Measurements from ENCODE around the gene ALK. TPM values are rescaled to one million over a fixed set of nuclear protein-coding genes. Genes with fewer than 3 reads are reported as not detected.

The ALK gene
- polyA plus RNA-seq, 4 donors: 0.04 to 0.98 TPM; not detected in 2

- FAIRE-seq: no peak
- no peak overlapping the region for H3K27ac ChIP-seq (ENCODE audit: low read depth in 1 of 3, low read length in 2 of 3)
- 86 to 89% (median 88%) methylated on average over 4 of the region's 4 CpGs for WGBS, 3 donors
- H3K4me3 ChIP-seq (ENCODE audit: low read depth in 1 of 3, low read length in 3 of 3): no peak overlapping the region
- H3K27me3 ChIP-seq (ENCODE audit: control insufficient read depth in 3 of 3, insufficient read depth in 3 of 3, low read length in 3 of 3): no peaks in the 10 kb centered on the region
- no peaks in the 10 kb centered on the region for H3K36me3 ChIP-seq (ENCODE audit: control insufficient read depth in 3 of 3, insufficient read depth in 2 of 3, low read depth in 1 of 3, low read length in 3 of 3)
- no peaks in the 10 kb centered on the region for H3K9me3 ChIP-seq (ENCODE audit: control insufficient read depth in 2 of 2, insufficient read depth in 1 of 2, low read depth in 1 of 2, low read length in 1 of 2)
- DNase-seq: no peak
- peaks cover 0 to 6% (median 0%) of the 10 kb centered on the region in 3 donors for H3K4me1 ChIP-seq (ENCODE audit: control insufficient read depth in 3 of 3, insufficient read depth in 2 of 3, low read depth in 1 of 3, low read length in 2 of 3)
These were observed 308.8 kb downstream of the ALK start for GRCh38 chr2:29612568-29612967.

GRCh38 chr2:29611850-29612249, 309.5 kb downstream of the ALK start:
- Histone ChIP-seq H3K9me3 (ENCODE audit: control insufficient read depth in 2 of 2, insufficient read depth in 1 of 2, low read depth in 1 of 2, low read length in 1 of 2) (no peaks in the 10 kb centered on the region), H3K4me3 (ENCODE audit: low read depth in 1 of 3, low read length in 3 of 3) (no peak overlapping the region), H3K4me1 (ENCODE audit: control insufficient read depth in 3 of 3, insufficient read depth in 2 of 3, low read depth in 1 of 3, low read length in 2 of 3) (no peaks in the 10 kb centered on the region), H3K27me3 (ENCODE audit: control insufficient read depth in 3 of 3, insufficient read depth in 3 of 3, low read length in 3 of 3) (no peaks in the 10 kb centered on the region), H3K36me3 (ENCODE audit: control insufficient read depth in 3 of 3, insufficient read depth in 2 of 3, low read depth in 1 of 3, low read length in 3 of 3) (no peaks in the 10 kb centered on the region), H3K27ac (ENCODE audit: low read depth in 1 of 3, low read length in 2 of 3) (no peak overlapping the region)
- no peak for FAIRE-seq
- DNase-seq: no peak
- 78 to 85% (median 79%) methylated on average over 5 of the region's 5 CpGs for WGBS, 3 donors

GRCh38 chr2:29611261-29611660, 310.1 kb downstream of the ALK start:
- Histone ChIP-seq H3K9me3 (ENCODE audit: control insufficient read depth in 2 of 2, insufficient read depth in 1 of 2, low read depth in 1 of 2, low read length in 1 of 2) (no peaks in the 10 kb centered on the region), H3K36me3 (ENCODE audit: control insufficient read depth in 3 of 3, insufficient read depth in 2 of 3, low read depth in 1 of 3, low read length in 3 of 3) (no peaks in the 10 kb centered on the region), H3K4me1 (ENCODE audit: control insufficient read depth in 3 of 3, insufficient read depth in 2 of 3, low read depth in 1 of 3, low read length in 2 of 3) (no peaks in the 10 kb centered on the region), H3K27ac (ENCODE audit: low read depth in 1 of 3, low read length in 2 of 3) (no peak overlapping the region), H3K27me3 (ENCODE audit: control insufficient read depth in 3 of 3, insufficient read depth in 3 of 3, low read length in 3 of 3) (no peaks in the 10 kb centered on the region), H3K4me3 (ENCODE audit: low read depth in 1 of 3, low read length in 3 of 3) (no peak overlapping the region)
- 74 to 85% (median 83%) methylated on average over 2 of the region's 2 CpGs for WGBS, 3 donors
- no peak for FAIRE-seq
- no peak for DNase-seq

- Histone ChIP-seq H3K27me3 (ENCODE audit: control insufficient read depth in 3 of 3, insufficient read depth in 3 of 3, low read length in 3 of 3) (no peaks in the 10 kb centered on the region), H3K27ac (ENCODE audit: low read depth in 1 of 3, low read length in 2 of 3) (no peak overlapping the region), H3K4me1 (ENCODE audit: control insufficient read depth in 3 of 3, insufficient read depth in 2 of 3, low read depth in 1 of 3, low read length in 2 of 3) (no peaks in the 10 kb centered on the region), H3K4me3 (ENCODE audit: low read depth in 1 of 3, low read length in 3 of 3) (peak overlapping the region in 1 of 3 donors; percentile 13), H3K9me3 (ENCODE audit: control insufficient read depth in 2 of 2, insufficient read depth in 1 of 2, low read depth in 1 of 2, low read length in 1 of 2) (no peaks in the 10 kb centered on the region), H3K36me3 (ENCODE audit: control insufficient read depth in 3 of 3, insufficient read depth in 2 of 3, low read depth in 1 of 3, low read length in 3 of 3) (no peaks in the 10 kb centered on the region)
- 87 to 96% (median 94%) methylated on average over 3 of the region's 3 CpGs for WGBS, 3 donors
- FAIRE-seq (no peak), DNase-seq (no peak)
These were observed 310.8 kb downstream of the ALK start for GRCh38 chr2:29610569-29610968.

- Histone ChIP-seq H3K4me1 (ENCODE audit: control insufficient read depth in 3 of 3, insufficient read depth in 2 of 3, low read depth in 1 of 3, low read length in 2 of 3) (no peaks in the 10 kb centered on the region), H3K9me3 (ENCODE audit: control insufficient read depth in 2 of 2, insufficient read depth in 1 of 2, low read depth in 1 of 2, low read length in 1 of 2) (no peaks in the 10 kb centered on the region), H3K27ac (ENCODE audit: low read depth in 1 of 3, low read length in 2 of 3) (no peak overlapping the region), H3K36me3 (ENCODE audit: control insufficient read depth in 3 of 3, insufficient read depth in 2 of 3, low read depth in 1 of 3, low read length in 3 of 3) (no peaks in the 10 kb centered on the region), H3K4me3 (ENCODE audit: low read depth in 1 of 3, low read length in 3 of 3) (no peak overlapping the region), H3K27me3 (ENCODE audit: control insufficient read depth in 3 of 3, insufficient read depth in 3 of 3, low read length in 3 of 3) (no peaks in the 10 kb centered on the region)
- WGBS, 3 donors: 72 to 76% (median 73%) methylated on average over 4 of the region's 4 CpGs
- FAIRE-seq (no peak), DNase-seq (no peak)
These were observed 314.4 kb downstream of the ALK start for GRCh38 chr2:29607038-29607420.

GRCh38 chr2:29606104-29607037, 315.0 kb downstream of the ALK start:
- Histone ChIP-seq H3K36me3 (ENCODE audit: control insufficient read depth in 3 of 3, insufficient read depth in 2 of 3, low read depth in 1 of 3, low read length in 3 of 3) (no peaks in the 10 kb centered on the region), H3K4me3 (ENCODE audit: low read depth in 1 of 3, low read length in 3 of 3) (no peak overlapping the region), H3K27me3 (ENCODE audit: control insufficient read depth in 3 of 3, insufficient read depth in 3 of 3, low read length in 3 of 3) (no peaks in the 10 kb centered on the region), H3K27ac (ENCODE audit: low read depth in 1 of 3, low read length in 2 of 3) (no peak overlapping the region), H3K4me1 (ENCODE audit: control insufficient read depth in 3 of 3, insufficient read depth in 2 of 3, low read depth in 1 of 3, low read length in 2 of 3) (no peaks in the 10 kb centered on the region), H3K9me3 (ENCODE audit: control insufficient read depth in 2 of 2, insufficient read depth in 1 of 2, low read depth in 1 of 2, low read length in 1 of 2) (no peaks in the 10 kb centered on the region)
- no peak for DNase-seq
- no peak for FAIRE-seq
- 81 to 90% (median 84%) methylated on average over 1 of the region's 1 CpG for WGBS, 3 donors

GRCh38 chr2:29603341-29603740, 318.0 kb downstream of the ALK start:
- DNase-seq (no peak), FAIRE-seq (no peak)
- Histone ChIP-seq H3K4me1 (ENCODE audit: control insufficient read depth in 3 of 3, insufficient read depth in 2 of 3, low read depth in 1 of 3, low read length in 2 of 3) (no peaks in the 10 kb centered on the region), H3K27ac (ENCODE audit: low read depth in 1 of 3, low read length in 2 of 3) (no peak overlapping the region), H3K4me3 (ENCODE audit: low read depth in 1 of 3, low read length in 3 of 3) (no peak overlapping the region), H3K9me3 (ENCODE audit: control insufficient read depth in 2 of 2, insufficient read depth in 1 of 2, low read depth in 1 of 2, low read length in 1 of 2) (no peaks in the 10 kb centered on the region), H3K27me3 (ENCODE audit: control insufficient read depth in 3 of 3, insufficient read depth in 3 of 3, low read length in 3 of 3) (no peaks in the 10 kb centered on the region), H3K36me3 (ENCODE audit: control insufficient read depth in 3 of 3, insufficient read depth in 2 of 3, low read depth in 1 of 3, low read length in 3 of 3) (no peaks in the 10 kb centered on the region)
- WGBS, 3 donors: 33 to 38% (median 35%) methylated on average over 1 of the region's 1 CpG

- H3K4me3 ChIP-seq (ENCODE audit: low read depth in 1 of 3, low read length in 3 of 3): no peak overlapping the region
- no peak overlapping the region for H3K27ac ChIP-seq (ENCODE audit: low read depth in 1 of 3, low read length in 2 of 3)
- no peaks in the 10 kb centered on the region for H3K4me1 ChIP-seq (ENCODE audit: control insufficient read depth in 3 of 3, insufficient read depth in 2 of 3, low read depth in 1 of 3, low read length in 2 of 3)
- no peaks in the 10 kb centered on the region for H3K9me3 ChIP-seq (ENCODE audit: control insufficient read depth in 2 of 2, insufficient read depth in 1 of 2, low read depth in 1 of 2, low read length in 1 of 2)
- WGBS, 3 donors: 79 to 85% (median 84%) methylated on average over 3 of the region's 3 CpGs
- no peaks in the 10 kb centered on the region for H3K36me3 ChIP-seq (ENCODE audit: control insufficient read depth in 3 of 3, insufficient read depth in 2 of 3, low read depth in 1 of 3, low read length in 3 of 3)
- FAIRE-seq (no peak), DNase-seq (no peak)
- H3K27me3 ChIP-seq (ENCODE audit: control insufficient read depth in 3 of 3, insufficient read depth in 3 of 3, low read length in 3 of 3): peaks cover 0 to 4% (median 0%) of the 10 kb centered on the region in 3 donors
These were observed 319.5 kb downstream of the ALK start for GRCh38 chr2:29601872-29602271.
